HK-2 (cell line): ENCODE measurements around the gene EXOC4.

ENCODE experiments used
- DNase-seq: peaks from one replicate; pipeline ENCODE4 v3.0.0-alpha.2; 2018; ENCODE audit not compliant: unreplicated experiment

EXOC4 gene

DNA sequence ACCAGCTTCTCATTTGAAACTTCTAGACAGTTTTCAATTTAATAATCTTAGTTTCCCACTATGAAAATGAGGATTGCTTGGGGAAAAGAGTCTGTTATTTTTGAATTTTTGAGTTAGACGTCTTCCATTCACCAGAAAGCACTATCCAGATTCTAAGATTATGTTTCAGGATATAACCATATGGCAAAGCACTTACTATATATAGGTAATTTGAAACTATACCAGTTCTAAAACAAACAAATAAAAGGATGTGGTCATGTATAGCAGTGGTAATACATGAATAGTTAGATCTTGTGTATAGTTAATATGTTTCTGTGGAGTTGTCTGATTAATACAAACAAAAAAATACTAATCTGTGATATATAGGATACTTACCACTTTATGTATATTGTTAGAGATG is 320.0 kb downstream of the EXOC4 start:
- no peak for DNase-seq

DNA sequence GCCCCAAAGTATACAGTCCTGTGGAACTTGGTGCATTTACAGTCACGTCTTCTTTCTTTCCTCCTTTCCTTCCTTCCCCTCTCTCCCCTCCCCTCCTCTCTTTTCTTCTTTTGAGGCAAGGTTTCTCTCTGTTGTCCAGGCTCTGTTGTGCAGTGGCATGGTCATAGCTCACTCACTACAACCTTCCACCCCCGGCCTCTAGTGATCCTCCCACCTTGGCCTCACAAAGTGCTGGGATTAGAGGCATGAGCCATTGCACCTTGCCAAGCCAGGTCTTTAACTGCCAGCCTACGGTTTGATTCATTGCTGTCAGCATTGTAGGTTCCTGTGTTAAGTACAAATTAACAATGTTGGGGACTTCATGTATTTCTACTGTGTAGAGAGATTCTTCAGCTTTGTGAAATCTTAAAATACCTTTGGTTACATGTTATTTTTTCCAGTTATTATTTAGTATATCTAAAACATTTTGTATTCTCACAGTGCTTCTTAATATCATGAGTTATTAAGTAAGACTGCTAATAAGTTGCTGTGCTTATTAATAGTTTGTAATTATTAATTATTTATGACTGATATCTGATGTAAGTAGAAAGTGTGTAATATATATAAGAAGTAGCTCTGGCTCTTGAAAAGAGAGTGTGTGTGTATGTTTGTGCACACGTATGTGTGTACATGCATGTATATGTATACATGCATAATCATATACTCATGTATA is 320.8 kb downstream of the EXOC4 start:
- DNase-seq, result no peak

GRCh38 chr7:133575726-133576440 is 323.0 kb downstream of the EXOC4 start:
- DNase-seq, result no peak

GRCh38 chr7:133576612-133577168 is 323.8 kb downstream of the EXOC4 start:
- DNase-seq, result no peak

DNA sequence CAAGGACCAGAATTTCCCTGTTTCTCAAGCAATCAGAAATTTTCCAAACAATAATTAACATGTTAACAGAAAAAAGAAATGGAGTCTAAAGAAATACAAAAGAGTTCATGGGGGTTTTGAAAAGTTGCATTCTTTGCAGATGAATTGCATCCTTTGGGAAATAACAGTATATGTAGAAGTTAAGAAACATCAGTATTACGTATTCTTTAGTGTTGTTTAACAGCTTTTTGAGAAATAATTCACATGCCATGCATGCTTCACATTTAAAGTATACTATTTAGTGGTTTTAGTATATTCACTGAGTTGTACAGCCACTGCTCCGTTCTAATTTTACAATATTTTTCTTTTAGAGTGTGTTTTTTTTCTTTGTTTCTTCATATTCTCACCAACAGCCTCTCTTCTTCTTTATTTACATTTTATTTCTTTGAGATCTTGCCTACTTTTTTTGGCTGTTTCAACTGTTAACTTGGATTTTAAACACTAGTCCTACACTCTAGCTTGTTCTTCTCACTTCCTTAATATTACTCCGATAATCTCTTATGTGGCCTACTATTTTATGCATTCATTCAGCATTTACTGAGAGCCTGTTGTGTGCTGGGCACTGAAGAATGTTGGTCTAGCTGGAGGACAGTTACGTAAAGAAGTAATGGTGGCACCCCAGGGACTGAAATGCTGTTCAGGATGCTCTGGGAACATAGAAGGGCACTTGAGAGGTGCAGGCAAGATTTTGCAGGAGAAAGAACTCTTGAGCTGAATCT is 330.1 kb downstream of the EXOC4 start:
- DNase-seq, result no peak

DNA sequence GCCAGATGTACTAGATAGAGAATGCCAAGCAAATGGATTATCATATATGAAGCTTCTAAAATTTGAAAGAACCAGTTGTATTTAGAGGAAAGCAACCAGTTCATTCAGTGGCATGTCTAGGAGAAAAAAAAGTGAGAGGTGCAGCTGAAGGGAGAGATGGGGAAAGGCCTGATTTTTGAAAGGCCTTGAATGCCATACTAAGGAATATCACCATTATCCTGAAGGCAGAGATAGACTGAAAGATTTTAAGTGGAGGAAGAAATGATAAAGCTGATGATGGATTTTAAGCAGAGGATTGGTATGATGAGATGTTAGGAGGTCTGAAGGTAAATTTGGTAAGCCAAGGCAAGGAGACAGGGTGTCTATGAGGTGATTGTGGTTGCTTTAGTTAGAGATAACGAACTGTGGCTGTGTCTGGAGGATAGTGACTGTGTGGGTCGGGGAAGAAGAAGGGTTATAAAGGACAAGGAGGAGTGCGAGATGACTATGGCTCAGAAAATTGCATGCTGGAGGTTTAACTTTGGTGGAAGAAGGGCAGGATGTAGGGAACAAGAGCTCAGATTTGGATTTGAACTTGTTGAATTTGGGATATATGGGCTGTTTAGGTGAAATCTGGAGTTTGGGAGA is 330.8 kb downstream of the EXOC4 start:
- DNase-seq, result no peak

GRCh38 chr7:133584956-133585668 is 332.2 kb downstream of the EXOC4 start:
- DNase-seq, result no peak

DNA sequence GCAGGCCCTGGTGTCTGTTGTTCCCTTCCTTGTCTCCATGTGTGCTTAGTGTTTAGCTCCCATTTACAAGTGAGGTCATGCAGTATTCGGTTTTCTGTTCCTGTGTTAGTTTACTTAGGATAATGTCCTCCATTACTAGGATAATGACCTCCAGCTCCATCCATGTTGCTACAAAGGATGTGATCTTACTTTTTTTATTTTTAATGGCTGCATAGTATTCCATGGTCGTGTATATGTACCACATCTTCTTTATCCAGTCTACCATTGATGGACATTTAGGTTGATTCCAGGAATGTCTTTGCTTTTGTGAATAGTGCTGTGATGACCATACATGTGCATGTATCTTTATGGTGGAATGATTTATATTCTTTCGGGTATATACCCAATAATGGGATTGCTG is 333.4 kb downstream of the EXOC4 start:
- DNase-seq, result no peak

DNA sequence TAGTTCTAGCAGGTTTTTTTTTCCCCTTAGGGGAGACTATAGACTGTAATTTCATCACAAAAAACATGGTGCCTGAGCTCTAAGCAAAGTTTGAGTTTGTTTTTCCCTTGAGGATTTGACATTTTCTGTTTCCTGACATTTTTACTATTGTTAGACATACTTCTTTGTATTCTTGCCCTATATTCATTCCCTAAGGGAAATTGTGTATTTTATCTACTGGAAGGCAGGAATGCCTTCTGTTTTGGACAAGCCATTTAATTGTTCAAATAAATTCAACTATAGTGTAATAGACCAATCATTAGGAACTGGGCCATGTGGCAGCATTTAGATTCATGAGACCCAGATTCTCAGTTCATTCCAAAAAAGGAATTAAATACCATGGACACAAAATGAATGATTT is 335.0 kb downstream of the EXOC4 start:
- no peak for DNase-seq

DNA sequence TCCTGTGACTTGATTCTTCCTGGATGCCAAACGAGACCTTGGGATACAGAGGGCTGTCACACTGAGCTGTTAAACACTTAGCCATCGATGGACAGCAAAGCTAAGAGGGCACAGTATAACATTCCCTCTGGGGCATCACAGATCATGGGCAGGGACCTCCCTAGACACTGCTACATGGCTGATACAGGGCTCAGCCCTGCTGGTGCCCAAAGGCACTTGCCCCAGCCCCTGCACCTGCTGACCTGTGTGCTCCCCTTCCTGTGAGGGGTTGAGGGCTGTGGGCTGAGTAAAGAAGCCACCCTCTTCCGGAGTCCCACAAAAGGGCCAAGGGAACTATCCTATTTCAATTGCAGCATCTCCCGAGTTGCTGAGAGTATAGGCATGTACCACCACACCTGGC is 337.9 kb downstream of the EXOC4 start:
- DNase-seq, result no peak

- DNase-seq, result no peak
Measured at GRCh38 chr7:133591704-133592340, 338.9 kb downstream of the EXOC4 start.

GRCh38 chr7:133593561-133593960 is 340.7 kb downstream of the EXOC4 start:
- no peak for DNase-seq

GRCh38 chr7:133601617-133602016 is 348.7 kb downstream of the EXOC4 start:
- no peak for DNase-seq

DNA sequence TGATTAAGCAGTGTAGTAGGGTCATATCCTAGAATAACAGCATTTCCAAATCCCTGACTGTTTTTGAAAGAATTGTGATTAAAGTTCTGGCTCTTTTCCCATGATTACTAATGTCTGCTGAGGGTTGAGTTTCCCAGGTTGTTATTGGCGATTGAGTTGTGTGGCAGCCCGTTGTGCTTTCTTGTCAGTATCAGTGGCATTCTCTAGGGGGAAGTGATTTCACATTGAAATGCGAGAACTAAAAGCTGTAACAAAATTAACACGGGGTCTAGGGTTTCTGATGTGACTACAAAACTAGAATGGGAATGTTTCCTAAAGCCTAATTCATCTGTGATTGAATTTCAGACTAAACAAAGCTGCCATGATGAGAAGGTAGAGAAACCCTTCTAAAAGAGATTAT is 349.4 kb downstream of the EXOC4 start:
- DNase-seq, result no peak

DNA sequence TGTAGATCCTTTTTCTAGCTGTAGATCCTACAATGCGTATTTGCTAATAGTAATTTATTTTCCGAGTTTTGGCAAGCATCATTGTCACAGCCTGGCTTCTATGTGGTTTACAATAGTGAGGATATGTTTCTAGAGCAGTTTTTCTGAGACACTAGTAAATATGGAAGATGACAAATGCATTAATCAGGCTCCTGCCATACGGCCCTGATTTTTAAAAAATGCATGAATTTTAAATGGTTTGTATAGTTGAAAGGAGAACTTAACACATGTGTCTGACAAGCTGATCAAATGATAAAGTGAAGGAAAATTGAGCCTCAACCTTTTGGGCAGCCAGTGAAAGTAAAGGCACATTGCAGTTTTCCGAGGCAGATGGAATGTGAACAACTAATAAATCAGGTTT is 354.1 kb downstream of the EXOC4 start:
- no peak for DNase-seq

DNA sequence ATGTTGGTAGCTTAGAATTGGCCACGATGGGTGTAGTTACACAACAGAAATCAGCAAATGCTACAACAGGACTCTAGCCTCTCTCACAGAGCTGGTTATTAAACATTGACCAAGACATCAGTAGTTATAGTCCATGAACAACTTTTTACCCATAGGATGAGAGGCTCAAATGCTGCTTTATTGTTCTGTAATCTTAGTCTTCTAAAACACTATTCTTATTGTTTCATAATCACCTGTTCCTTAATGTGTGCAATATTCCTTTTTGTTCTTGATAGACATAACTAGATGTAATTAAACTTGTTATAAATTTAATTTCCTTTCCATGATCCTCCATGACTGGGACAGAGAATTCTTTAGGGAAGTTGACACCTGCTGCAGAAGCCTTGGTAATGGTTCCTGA is 356.9 kb downstream of the EXOC4 start:
- DNase-seq, result no peak

GRCh38 chr7:133611955-133612354 is 359.1 kb downstream of the EXOC4 start:
- no peak for DNase-seq

DNA sequence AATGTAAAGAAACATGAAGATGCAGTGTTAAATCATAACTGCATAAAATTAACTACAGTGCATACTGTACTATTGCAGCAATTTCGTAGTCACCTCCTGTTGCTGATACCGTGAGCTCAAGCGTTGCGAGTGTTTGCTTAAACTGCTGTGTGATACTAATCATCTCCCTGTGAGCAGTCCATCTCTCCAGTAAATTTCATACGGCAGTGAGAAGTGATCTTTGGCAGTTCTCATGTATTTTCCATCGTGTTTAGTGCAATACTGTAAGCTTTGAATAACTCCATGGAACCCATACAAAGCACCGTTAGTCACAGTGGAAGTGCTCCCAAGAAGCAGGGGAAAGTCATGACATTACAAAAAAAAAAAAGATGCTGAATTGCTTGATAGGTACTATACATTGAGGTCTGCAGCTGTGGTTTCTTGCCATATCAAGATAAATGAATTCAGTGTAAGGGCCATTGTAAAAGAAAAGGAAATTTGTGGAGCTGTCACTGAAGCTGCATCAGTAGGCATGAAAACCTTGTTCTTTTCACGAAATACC is 360.4 kb downstream of the EXOC4 start:
- no peak for DNase-seq

DNA sequence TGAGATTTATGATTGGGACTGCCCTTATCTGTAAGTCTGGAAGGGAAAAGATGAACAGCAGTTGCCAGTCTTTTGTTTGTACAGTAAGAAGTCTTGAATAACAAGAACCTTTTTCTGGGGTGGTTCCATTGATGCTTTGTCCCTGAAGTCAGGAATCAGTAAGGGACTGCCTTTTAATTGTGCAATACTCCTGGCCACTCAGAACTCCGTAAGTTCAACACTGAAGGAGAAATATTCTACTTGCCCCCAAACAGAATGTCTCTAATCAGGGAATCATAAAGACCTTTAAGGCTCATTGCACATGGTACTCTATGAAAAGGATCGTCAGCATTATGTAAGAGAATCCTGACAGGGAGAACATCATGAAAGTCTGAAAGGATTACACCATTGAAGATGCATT is 361.4 kb downstream of the EXOC4 start:
- no peak for DNase-seq

DNA sequence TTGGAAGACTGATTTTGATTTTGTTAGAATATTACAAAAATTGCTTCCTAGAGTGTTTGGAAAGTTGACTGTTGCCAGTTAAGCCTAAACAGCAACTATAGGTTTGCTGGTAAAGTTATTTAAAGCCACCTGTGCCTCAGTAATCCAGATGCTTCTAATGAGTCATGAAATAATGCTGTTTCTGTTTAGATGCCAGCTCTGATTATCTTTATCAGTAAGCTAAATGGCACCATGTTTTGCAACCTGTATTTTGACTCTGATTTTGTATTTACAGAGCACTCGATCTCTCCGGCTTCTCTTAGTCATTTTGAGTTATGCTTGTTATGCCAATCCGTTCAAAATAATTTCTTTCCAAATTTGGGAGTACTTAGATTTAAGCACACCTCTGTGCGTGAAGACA is 366.1 kb downstream of the EXOC4 start:
- no peak for DNase-seq

- DNase-seq, result no peak
Measured at GRCh38 chr7:133619491-133619890, 366.6 kb downstream of the EXOC4 start.
